Naive thymus-derived CD8-positive, alpha-beta T cell (primary cell): ENCODE data around the gene RPS6KB2. TPM values are rescaled to one million over a fixed set of nuclear protein-coding genes. Genes with fewer than 3 reads are reported as not detected.
A peak's percentile ranks its signal among the peaks of the same experiment; 100 is the strongest.

Experiments
- ATAC-seq, 2 donors: fragments of 150-1000 bp; cut with Tn5 transposase in 1 of 2; sonication (Bioruptor Pico), chemical (Tn5 transposase) in 1 of 2; 1 replicate in 1 of 2; 2 replicates in 1 of 2; pipeline ENCODE4 v1.10.0; 2021; ENCODE audit warnings: mild to moderate bottlenecking in 2 of 2, moderate library complexity in 2 of 2
- POLR2A ChIA-PET: fragments of 350-600 bp; sonication (Branson Sonifier 250); formaldehyde crosslinking; loops from one replicate; lab custom pipeline; 2021; ENCODE audit warnings: antibody characterized with exemption; lab: Charles Lee
- DNase-seq, 10 donors: peaks; one replicate each; pipeline versions ENCODE4 v3.0.0 to v3.0.0-alpha.2; 2020 to 2022
- H3K27ac Mint-ChIP-seq, 10 donors: one replicate each; pipeline ENCODE4 v1.8.0; 2020 to 2022; ENCODE audit warnings: mild to moderate bottlenecking in 10 of 10, mixed read lengths in 10 of 10, moderate library complexity in 4 of 10, inconsistent platforms in 1 of 10
- H3K27me3 Mint-ChIP-seq, 5 donors: one replicate each; pipeline ENCODE4 v1.8.0; 2021 to 2022; ENCODE audit warnings: mixed read lengths in 5 of 5
- H3K36me3 Mint-ChIP-seq, 3 donors: one replicate each; pipeline ENCODE4 v1.8.0; 2020 to 2022; ENCODE audit warnings: mixed read lengths in 3 of 3, mild to moderate bottlenecking in 2 of 3, inconsistent platforms in 1 of 3
- H3K4me1 Mint-ChIP-seq, 4 donors: one replicate each; pipeline ENCODE4 v1.8.0; 2021 to 2022; ENCODE audit warnings: mixed read lengths in 4 of 4
- H3K4me3 Mint-ChIP-seq, 10 donors: one replicate each; pipeline ENCODE4 v1.8.0; 2020 to 2022; ENCODE audit warnings: mild to moderate bottlenecking in 10 of 10, mixed read lengths in 10 of 10, moderate library complexity in 6 of 10, inconsistent platforms in 1 of 10
- H3K9me3 Mint-ChIP-seq, 9 donors: one replicate each; pipeline ENCODE4 v1.8.0; 2020 to 2022; ENCODE audit warnings: mixed read lengths in 9 of 9, mild to moderate bottlenecking in 3 of 9, inconsistent platforms in 1 of 9, moderate library complexity in 1 of 9
- polyA plus RNA-seq, 3 donors: library from polyadenylated mRNA; unstranded; fragments of 300-500 nt; fragmentation: Illumina TruSeq; gene quantifications; one replicate each; pipeline ENCODE4 v1.2.3, GENCODE V29; 2021
- total RNA-seq, 8 experiments: library from RNA in 2 of 8; stranded (reverse) in 2 of 8; gene quantifications; one replicate each; pipeline ENCODE4 v1.2.3 and lab custom pipeline; 2021 to 2026

RPS6KB2 gene
- total and polyA plus RNA-seq, 5 experiments from 2014 or later = 41.9 to 82.8 (median 45.9) TPM

DNA sequence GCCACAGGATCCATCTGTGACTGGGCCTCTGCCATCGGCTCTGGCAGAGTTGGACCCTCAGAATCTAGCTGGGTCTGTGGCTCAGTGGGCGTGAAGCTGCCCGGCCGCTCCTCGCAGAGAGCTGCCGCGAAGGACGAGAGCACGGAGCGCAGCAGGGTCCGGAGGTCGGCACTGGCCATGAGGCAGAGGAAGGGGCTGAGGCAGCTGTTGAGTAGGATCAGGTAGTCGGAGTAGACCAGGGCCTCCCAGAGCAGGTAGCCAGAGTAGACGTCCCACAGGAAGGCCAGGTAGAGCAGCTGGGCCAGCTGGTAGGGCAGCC lies 23.3 kb downstream of the RPS6KB2 start:
- H3K27me3 Mint-ChIP-seq = no peaks in the 10 kb centered on the region
- no peak for ATAC-seq
- POLR2A ChIA-PET = interaction anchor here (0.8 to 28.8 kb wide), 6 partner anchors 9 to 50 kb away, joined by 3 to 780 read pairs (median 8); partner anchors contain the start of genes CORO1B, PPP1CA, PTPRCAP and RPS6KB2
- H3K9me3 Mint-ChIP-seq = no peaks in the 10 kb centered on the region
- peaks cover 11 to 47% (median 30%) of the 10 kb centered on the region in 4 donors for H3K4me1 Mint-ChIP-seq
- no peaks in the 10 kb centered on the region for H3K36me3 Mint-ChIP-seq
- no peak for DNase-seq
- peak overlapping the region in 2 of 10 donors; percentile 63 to 80 for H3K27ac Mint-ChIP-seq
- peak overlapping the region in 1 of 10 donors; percentile 50 for H3K4me3 Mint-ChIP-seq

DNA sequence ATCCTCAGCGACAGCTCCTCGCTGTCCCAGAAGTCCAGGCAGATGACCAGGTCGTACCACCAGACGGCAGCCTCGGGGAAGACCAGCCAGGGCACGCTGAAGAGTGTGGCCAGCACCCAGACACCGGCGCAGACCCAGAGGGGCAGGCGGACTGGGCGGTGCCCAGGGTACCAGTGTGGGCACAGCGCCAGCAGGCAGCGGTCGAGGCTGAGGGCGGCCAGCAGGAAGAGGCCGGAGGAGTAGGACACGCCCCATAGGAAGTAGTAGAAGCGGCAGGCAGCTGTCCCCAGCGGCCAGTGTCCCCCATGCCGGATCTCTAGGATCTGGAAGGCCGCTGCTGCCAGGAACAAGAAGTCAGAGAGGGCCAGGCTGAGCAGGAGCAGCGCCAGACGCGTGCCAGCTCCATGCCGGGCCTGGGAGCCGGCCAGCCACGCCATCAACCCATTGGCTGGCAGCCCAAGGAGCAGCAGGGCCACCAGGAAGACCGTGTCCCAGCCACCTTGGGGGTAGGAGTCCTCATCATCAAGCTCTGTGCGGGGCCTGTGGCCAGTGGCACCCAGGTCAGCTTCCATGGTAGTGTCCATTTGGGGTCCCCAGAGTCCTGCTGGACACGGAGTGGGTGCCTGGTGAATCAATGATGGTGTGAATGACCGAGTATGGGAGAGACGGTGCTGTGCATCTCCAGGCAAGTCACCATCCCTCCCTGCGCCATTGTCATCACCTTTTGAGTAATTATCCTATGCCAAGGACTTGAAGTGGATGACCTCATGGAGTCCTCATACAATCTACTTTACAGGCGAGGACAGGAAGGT lies 24.1 kb downstream of the RPS6KB2 start, which contains the start of gene GPR152:
Gene GPR152 (minus strand): TSS at position 589 of the 812 bp plus-strand sequence. CDS start 5 bp downstream, at position 584.
- Mint-ChIP-seq H3K9me3 (no peaks in the 10 kb centered on the region), H3K27ac (peak within 1 kb of the TSS in 3 of 10 donors; percentile 8 to 80 (median 63)), H3K36me3 (no peaks in the 10 kb centered on the region), H3K4me1 (peaks cover 11 to 42% (median 27%) of the 10 kb centered on the region in 4 donors), H3K4me3 (no peak within 1 kb of the TSS), H3K27me3 (no peaks in the 10 kb centered on the region)
- POLR2A ChIA-PET = interaction anchor here (0.6 to 28.8 kb wide), 6 partner anchors 8 to 50 kb away, joined by 4 to 780 read pairs (median 8); partner anchors contain the start of genes CORO1B, PPP1CA, PTPRCAP and RPS6KB2
- DNase-seq = no peak
- no peak for ATAC-seq

DNA sequence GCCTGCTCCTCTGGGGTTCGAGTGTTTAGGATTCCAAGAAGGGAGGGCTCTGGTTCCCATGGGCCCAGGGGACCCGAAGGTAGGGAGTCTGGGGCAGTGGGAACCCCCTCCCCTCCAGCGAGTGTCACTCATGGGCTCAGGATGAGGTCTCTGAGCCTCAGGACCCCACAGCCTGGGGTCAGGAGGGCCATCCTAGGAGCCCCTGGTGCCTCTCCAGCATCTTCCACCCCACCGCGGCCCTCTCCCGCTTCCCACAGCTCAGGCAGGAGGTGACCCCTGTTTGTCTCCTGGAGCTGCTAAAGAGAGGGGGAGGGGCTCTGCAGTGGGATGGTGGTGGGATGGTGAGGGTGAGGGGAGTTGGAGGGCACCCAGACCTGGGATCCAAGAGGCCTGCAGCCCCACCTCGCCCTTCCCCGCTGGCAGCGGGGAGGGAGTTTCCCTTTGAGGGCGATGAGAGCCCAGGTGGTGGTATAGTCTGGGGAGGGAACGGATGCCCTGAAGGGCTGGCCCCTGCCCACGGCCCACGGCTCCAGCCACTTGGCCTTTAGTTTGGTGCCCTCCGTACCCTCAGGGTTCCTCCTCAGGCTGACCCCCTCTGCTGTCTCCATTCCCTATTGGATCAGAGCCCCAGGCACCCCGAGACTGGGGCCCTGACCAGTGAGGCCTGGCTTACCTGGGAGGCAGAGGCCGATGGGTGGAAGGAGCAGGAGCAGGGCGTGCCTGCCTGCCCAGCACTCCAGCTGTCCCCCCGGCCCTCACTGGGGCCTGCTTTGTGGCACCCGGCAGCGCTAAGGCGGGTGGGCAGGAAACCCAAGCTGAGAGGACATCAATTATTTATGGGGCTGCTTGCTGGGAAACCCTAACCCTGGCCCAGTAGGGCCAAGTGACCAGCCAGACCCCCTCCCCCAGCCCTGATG lies 25.8 kb downstream of the RPS6KB2 start:
- DNase-seq (peak in 1 of 10 donors; percentile 28), ATAC-seq (no peak)
- H3K4me3 Mint-ChIP-seq = no peak overlapping the region
- H3K27me3 Mint-ChIP-seq = no peaks in the 10 kb centered on the region
- H3K4me1 Mint-ChIP-seq = peaks cover 7 to 34% (median 18%) of the 10 kb centered on the region in 4 donors
- POLR2A ChIA-PET = interaction anchor here (0.5 to 28.8 kb wide), 7 partner anchors 9 to 59 kb away, joined by 3 to 780 read pairs (median 5); partner anchors contain the start of genes CORO1B, PTPRCAP, RPS6KB2 and TMEM134
- H3K27ac Mint-ChIP-seq = no peak overlapping the region
- no peaks in the 10 kb centered on the region for H3K9me3 Mint-ChIP-seq
- no peaks in the 10 kb centered on the region for H3K36me3 Mint-ChIP-seq

DNA sequence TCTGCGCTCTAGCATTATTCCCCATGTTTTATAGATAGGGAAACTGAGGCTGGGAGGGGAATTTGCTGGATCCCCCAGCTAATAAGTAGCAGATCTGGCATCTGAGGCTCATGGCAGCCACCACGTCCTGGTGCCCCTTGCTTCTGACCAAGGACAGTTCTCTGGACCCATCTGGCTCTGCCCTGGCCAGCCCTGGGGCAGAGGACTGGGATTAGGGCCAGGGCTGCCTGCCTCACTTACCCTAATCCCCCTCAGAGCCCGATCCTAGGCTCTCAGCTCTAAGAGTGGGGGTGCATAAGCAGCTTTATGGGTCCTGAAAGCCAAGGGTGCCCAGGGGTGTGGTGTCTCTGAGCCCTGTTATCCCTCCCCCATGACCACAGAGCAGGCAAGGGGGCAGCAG lies 26.8 kb downstream of the RPS6KB2 start, which contains the start of gene CABP4:
Gene CABP4 (plus strand): TSS at position 301 of the 400 bp plus-strand sequence. CDS start 70 bp downstream, at position 371.
- no peaks in the 10 kb centered on the region for H3K36me3 Mint-ChIP-seq

DNA sequence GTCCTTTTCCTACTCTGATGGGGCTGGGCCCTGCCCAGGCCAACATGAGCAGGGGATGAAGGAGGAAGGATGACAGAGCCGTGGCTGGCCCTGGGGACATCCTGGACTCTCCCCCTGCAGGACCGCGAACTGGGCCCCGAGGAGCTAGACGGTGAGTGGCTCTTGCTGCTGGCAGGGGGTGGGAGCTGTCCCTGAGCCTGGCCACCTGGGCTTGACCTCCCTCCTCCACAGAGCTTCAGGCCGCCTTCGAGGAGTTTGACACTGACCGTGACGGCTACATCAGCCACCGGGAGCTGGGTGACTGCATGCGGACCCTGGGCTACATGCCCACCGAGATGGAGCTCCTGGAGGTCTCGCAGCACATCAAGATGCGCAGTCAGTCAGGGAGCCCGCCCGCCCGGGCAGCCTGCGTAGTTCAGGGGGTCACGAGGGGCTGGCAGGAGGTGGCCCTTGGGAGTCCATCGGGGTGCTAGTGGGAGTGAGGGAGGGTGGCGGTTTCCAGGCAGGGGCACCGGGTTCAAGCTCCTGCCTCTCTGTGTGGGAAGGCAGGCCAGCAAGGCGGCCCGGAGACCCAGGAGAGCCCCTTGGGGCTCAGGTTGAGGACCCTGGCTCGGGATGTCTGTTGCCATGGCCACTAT lies 27.9 kb downstream of the RPS6KB2 start:
- Mint-ChIP-seq H3K27me3 (no peaks in the 10 kb centered on the region), H3K27ac (no peak overlapping the region), H3K36me3 (no peaks in the 10 kb centered on the region), H3K4me3 (no peak overlapping the region), H3K4me1 (peaks cover 0 to 31% (median 11%) of the 10 kb centered on the region in 4 donors), H3K9me3 (no peaks in the 10 kb centered on the region)
- DNase-seq (peak in 1 of 10 donors; percentile 34), ATAC-seq (no peak)
- POLR2A ChIA-PET = interaction anchor here (0.6 to 28.8 kb wide), 6 partner anchors 9 to 39 kb away, joined by 3 to 780 read pairs (median 14); partner anchors contain the start of genes CORO1B, PTPRCAP, RPS6KB2 and TMEM134

More for the DNA sequence above, 26.8 kb downstream of the RPS6KB2 start, which contains the start of gene CABP4:
- Mint-ChIP-seq H3K27ac (peak within 1 kb of the TSS in 2 of 10 donors; percentile 69 to 72), H3K27me3 (no peaks in the 10 kb centered on the region), H3K4me1 (peaks cover 2 to 34% (median 14%) of the 10 kb centered on the region in 4 donors), H3K9me3 (no peaks in the 10 kb centered on the region), H3K4me3 (peak within 1 kb of the TSS in 1 of 10 donors; percentile 41)
- POLR2A ChIA-PET = interaction anchor here (1.0 to 28.8 kb wide), 5 partner anchors 8 to 20 kb away, joined by 4 to 780 read pairs (median 20); partner anchors contain the start of genes CORO1B, PTPRCAP, RPS6KB2 and TMEM134
- DNase-seq (peak in 1 of 10 donors; percentile 32), ATAC-seq (no peak)

DNA sequence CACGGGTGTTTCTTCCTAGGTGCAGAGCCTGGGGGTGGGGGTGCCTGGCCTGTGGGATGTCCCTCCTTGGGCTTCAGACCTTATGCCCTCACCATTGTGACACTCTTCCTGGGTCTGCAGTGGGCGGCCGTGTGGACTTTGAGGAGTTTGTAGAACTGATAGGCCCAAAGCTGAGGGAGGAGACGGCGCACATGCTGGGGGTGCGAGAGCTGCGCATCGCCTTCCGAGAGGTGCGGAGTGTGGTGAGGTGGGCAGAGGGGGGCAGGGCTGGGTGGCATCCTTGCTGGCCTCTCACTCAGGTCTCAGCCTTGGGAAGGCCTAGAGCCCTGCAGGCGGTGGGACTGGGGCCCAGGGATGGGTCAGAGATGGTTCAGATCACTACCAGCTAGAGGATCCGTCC lies 29.2 kb downstream of the RPS6KB2 start:
- H3K36me3 Mint-ChIP-seq = no peaks in the 10 kb centered on the region
- DNase-seq (peak in 1 of 10 donors; percentile 56), ATAC-seq (no peak)
- peak overlapping the region in 3 of 10 donors; percentile 19 to 73 (median 56) for H3K27ac Mint-ChIP-seq
- peak overlapping the region in 1 of 10 donors; percentile 37 for H3K4me3 Mint-ChIP-seq
- peaks cover 0 to 30% (median 8%) of the 10 kb centered on the region in 4 donors for H3K4me1 Mint-ChIP-seq
- POLR2A ChIA-PET = interaction anchor here (3.4 to 28.8 kb wide), 4 partner anchors 10 to 23 kb away, joined by 20 to 780 read pairs (median 83); partner anchors contain the start of genes CORO1B, GPR152, PTPRCAP and RPS6KB2
- H3K9me3 Mint-ChIP-seq = no peaks in the 10 kb centered on the region
- H3K27me3 Mint-ChIP-seq = no peaks in the 10 kb centered on the region

DNA sequence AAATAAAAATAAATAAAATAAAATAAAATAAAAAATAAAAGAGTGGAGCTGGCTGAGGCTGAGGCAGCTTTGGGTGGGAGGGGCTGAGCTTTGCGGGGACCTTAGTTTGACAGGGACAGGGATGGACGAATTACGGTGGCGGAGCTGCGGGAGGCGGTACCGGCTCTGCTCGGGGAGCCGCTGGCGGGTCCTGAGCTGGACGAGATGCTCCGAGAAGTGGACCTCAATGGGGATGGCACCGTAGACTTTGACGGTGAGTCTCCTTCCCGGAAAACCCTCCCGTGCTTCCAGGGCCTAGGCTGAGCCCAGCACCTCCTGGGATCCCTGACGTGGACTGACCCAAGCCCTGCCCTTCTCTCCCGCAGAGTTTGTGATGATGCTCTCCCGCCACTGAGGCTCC lies 30.0 kb downstream of the RPS6KB2 start:
- H3K27ac Mint-ChIP-seq = no peak overlapping the region
- H3K27me3 Mint-ChIP-seq = no peaks in the 10 kb centered on the region
- ATAC-seq = no peak
- H3K4me1 Mint-ChIP-seq = peaks cover 0 to 34% (median 7%) of the 10 kb centered on the region in 4 donors
- H3K4me3 Mint-ChIP-seq = no peak overlapping the region
- DNase-seq = peak in 1 of 10 donors; percentile 51
- POLR2A ChIA-PET = interaction anchor here (3.4 to 28.8 kb wide), 4 partner anchors 10 to 39 kb away, joined by 14 to 780 read pairs (median 83); partner anchors contain the start of genes CORO1B, GPR152, PTPRCAP and RPS6KB2
- no peaks in the 10 kb centered on the region for H3K36me3 Mint-ChIP-seq
- H3K9me3 Mint-ChIP-seq = no peaks in the 10 kb centered on the region

DNA sequence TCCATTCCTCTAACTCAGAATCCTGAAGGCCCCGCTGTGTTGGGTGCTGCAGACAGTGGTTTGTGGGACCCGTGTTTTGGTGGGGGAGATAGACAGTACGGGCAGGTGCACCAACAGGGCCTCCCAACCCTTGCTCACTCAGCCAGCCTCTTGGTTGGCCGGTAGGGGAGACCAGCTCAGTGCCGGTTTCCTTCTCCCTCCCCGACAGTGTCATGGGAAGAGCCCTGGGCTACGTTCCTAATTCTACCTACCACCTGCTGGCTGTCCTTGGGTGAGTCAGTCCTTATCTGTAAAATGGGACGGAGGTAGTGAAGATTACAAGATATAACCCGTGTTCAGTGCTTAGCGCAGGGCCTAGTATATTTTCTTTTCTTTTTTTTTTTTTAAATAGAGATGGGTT lies 34.9 kb downstream of the RPS6KB2 start:
- Mint-ChIP-seq H3K27me3 (no peaks in the 10 kb centered on the region), H3K36me3 (no peaks in the 10 kb centered on the region), H3K4me3 (peak overlapping the region in 3 of 10 donors; percentile 7 to 58 (median 24)), H3K27ac (peak overlapping the region in 6 of 10 donors; percentile 8 to 95 (median 44)), H3K9me3 (no peaks in the 10 kb centered on the region), H3K4me1 (peaks cover 15 to 54% (median 36%) of the 10 kb centered on the region in 4 donors)
- ATAC-seq (no peak), DNase-seq (peak in 1 of 10 donors; percentile 40)
- POLR2A ChIA-PET = interaction anchor here (0.9 to 28.8 kb wide), 6 partner anchors 8 to 55 kb away, joined by 4 to 780 read pairs (median 86); partner anchors contain the start of genes AIP, CABP4, CORO1B and GPR152

DNA sequence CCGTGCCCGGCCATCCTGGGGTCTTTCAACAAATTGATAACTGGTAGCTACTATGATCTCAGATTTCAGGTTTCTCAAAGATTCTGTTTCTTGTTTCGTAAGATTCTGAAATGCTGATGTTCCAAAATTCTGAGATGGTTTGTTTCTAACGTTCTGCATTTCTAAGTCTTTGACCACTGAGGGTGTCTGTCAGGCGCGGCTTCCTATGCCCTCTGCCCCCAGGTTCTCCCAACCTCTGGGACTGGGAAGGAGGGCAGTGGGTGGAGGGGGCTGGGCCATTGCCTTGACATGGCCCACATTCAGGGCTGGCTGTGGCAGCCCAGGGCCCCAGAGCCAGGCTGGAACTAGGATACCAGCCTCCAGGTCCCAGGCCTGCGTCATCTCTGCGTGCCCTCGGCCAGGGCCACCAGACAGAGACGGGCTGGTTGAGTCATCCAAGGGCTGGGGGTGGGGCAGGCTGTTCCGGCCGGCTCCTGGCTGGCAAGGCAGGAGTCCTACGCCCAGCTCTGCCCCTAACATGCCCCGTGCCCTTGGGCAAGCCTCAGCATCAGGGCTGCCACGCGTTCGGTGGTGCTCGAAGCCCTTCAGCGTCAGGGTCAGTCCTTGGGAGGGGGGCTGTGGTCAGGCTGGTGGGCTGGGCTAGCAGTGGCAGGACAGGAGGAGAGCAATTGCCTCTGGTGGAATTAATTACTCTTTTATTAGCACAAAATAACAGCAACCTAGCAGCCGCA lies 35.6 kb downstream of the RPS6KB2 start:
- Mint-ChIP-seq H3K27ac (peak overlapping the region; percentile 37 to 97 (median 94)), H3K4me3 (peak overlapping the region; percentile 81 to 92 (median 88)), H3K9me3 (no peaks in the 10 kb centered on the region), H3K4me1 (peaks cover 18 to 57% (median 39%) of the 10 kb centered on the region in 4 donors), H3K36me3 (no peaks in the 10 kb centered on the region), H3K27me3 (no peaks in the 10 kb centered on the region)
- ATAC-seq (no peak), DNase-seq (no peak)
- POLR2A ChIA-PET = interaction anchor here (0.9 to 28.8 kb wide), 8 partner anchors 9 to 56 kb away, joined by 3 to 780 read pairs (median 50); partner anchors contain the start of genes AIP, CABP4, CARNS1 and CORO1B

DNA sequence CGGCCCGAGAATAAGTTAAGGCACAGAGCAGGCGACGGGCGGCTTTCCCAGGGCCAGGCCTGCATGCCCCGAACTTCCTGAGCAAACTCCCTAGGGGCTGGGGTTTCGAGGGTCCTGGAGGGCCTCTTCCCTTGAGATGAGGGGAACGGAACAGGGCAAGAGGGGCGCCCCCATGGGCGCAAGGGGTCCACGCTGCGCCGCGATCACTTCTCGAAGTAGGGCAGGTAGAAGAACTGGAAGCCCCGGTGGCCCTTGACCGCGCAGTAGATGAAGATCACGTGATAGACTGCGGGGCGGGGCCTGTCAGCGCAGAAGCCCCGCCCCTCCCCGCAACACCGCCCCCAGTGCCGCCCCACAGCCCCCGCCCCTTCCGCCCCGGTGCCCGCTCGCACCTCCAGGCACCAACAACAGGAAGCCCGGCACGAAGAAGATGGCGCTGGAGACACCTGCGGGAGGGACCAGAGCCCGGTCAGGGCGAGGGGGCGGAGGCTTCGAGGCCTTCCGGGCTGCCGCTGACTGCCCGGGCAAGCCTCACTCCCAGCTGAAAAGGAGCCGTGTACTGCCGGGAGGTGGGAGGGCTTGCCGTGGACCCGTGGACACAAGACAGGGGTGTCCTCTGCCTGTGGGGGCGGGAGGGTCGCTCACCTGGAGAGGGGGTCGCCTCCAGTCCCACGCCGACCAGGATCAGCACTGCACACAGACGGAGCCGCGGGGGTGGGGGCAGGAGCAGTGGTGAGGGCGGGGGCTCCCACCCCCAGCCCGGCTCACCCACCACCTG lies 36.3 kb downstream of the RPS6KB2 start:
- DNase-seq (peak; percentile 85 to 97 (median 91)), ATAC-seq (peak; percentile 82)
- Mint-ChIP-seq H3K27ac (peak overlapping the region; percentile 82 to 97 (median 95)), H3K36me3 (no peaks in the 10 kb centered on the region), H3K4me3 (peak overlapping the region; percentile 81 to 92 (median 88)), H3K9me3 (no peaks in the 10 kb centered on the region), H3K27me3 (no peaks in the 10 kb centered on the region), H3K4me1 (peaks cover 18 to 55% (median 41%) of the 10 kb centered on the region in 4 donors)
- POLR2A ChIA-PET = interaction anchor here (0.5 to 28.8 kb wide), 18 partner anchors 9 to 113 kb away, joined by 3 to 780 read pairs (median 5); partner anchors contain the start of genes AIP, CABP4, CARNS1 and CDK2AP2
